ENCODE data around the gene IGF2.

IGF2 gene

DNA sequence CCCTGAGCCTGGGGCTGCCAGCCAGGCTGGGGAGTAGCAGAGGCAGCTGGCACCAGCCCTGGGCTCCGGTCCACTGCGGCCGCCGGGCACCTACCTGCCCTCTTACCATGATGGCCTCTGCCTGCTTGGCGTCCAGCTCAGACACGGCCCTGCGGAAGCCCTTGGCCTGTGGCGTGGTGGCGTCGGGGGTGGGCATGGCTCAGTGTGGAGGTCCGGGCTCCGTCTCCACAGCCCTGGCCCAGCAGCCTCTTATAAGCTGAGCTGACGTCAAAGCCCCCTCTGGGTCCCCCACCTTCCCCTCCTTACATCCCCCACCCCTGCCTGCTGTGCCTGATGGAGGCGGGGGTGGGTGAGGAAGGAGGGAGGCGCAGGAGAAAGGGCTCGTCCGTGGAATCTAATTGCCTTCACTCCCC, 32.4 kb upstream of the IGF2 start, which contains the start of gene TH:
TH (minus strand) TSS at position 225 of the 413 bp plus-strand sequence; CDS start at position 196, 29 bp downstream.
- H3K36me3 ChIP-seq (replicated peaks in 1 of 2; ENCODE audit: control insufficient read depth in 2 of 2, insufficient read depth in 2 of 2, low read length in 2 of 2): peaks cover 0 to 2% of the 10 kb centered on the region in 2 donors
- H3K27ac ChIP-seq (replicated peaks; ENCODE audit: low read length): no peak within 1 kb of the TSS
- peak within 1 kb of the TSS; percentile 90 for H3K14ac ChIP-seq (ENCODE audit: low read length)
- no peak within 1 kb of the TSS for H2AFZ ChIP-seq (ENCODE audit: low read length)
- no peak for DNase-seq (ENCODE audit: low spot score)
- H3K18ac ChIP-seq (ENCODE audit: low read length): peak within 1 kb of the TSS; percentile 97
- H4K91ac ChIP-seq (ENCODE audit: low read depth, low read length, poor library complexity): peak within 1 kb of the TSS; percentile 39
- H3K4me1 ChIP-seq (ENCODE audit: control insufficient read depth in 2 of 2, insufficient read depth in 1 of 2, low read depth in 1 of 2, low read length in 2 of 2): peaks cover 0 to 12% of the 10 kb centered on the region in 2 donors
- H3K4me3 ChIP-seq (ENCODE audit: low read length in 2 of 2): no peak within 1 kb of the TSS
- no peaks in the 10 kb centered on the region for H3K9me3 ChIP-seq (replicated peaks in 1 of 2; ENCODE audit: control insufficient read depth in 2 of 2, insufficient read depth in 1 of 2, low read depth in 1 of 2, low read length in 2 of 2)
- WGBS, 2 donors (ENCODE audit: extremely low coverage in 2 of 2, insufficient read length in 2 of 2, insufficient replicate concordance in 1 of 2): no CpG with 5 or more reads among the region's 17 CpGs
- no peaks in the 10 kb centered on the region for H3K27me3 ChIP-seq (ENCODE audit: control insufficient read depth in 3 of 3, insufficient read depth in 3 of 3, low read depth in 1 of 3, low read length in 3 of 3)
- peak within 1 kb of the TSS; percentile 20 for H4K8ac ChIP-seq (ENCODE audit: low read depth, low read length)
- peak within 1 kb of the TSS; percentile 51 for H3K23ac ChIP-seq (ENCODE audit: low read depth, low read length, poor library complexity)
- peak within 1 kb of the TSS; percentile 82 for H2BK12ac ChIP-seq (ENCODE audit: low read length)
- H3K79me1 ChIP-seq (ENCODE audit: low read depth, low read length): peaks cover 5% of the 10 kb centered on the region
- no peak within 1 kb of the TSS for H3K4me2 ChIP-seq (ENCODE audit: insufficient read depth, low read length, poor library complexity, severe bottlenecking)
- peak within 1 kb of the TSS; percentile 69 for H3K4ac ChIP-seq (ENCODE audit: low read length)
- peak within 1 kb of the TSS; percentile 88 for H2BK120ac ChIP-seq (ENCODE audit: low read depth, low read length)
- H2BK15ac ChIP-seq (ENCODE audit: low read length): peak within 1 kb of the TSS; percentile 95
- H2AK5ac ChIP-seq (ENCODE audit: low read depth, low read length): peak within 1 kb of the TSS; percentile 82
- H2BK5ac ChIP-seq (ENCODE audit: low read length): peak within 1 kb of the TSS; percentile 56
- H3K9ac ChIP-seq (ENCODE audit: low read depth, low read length, poor library complexity): peak within 1 kb of the TSS; percentile 50

DNA sequence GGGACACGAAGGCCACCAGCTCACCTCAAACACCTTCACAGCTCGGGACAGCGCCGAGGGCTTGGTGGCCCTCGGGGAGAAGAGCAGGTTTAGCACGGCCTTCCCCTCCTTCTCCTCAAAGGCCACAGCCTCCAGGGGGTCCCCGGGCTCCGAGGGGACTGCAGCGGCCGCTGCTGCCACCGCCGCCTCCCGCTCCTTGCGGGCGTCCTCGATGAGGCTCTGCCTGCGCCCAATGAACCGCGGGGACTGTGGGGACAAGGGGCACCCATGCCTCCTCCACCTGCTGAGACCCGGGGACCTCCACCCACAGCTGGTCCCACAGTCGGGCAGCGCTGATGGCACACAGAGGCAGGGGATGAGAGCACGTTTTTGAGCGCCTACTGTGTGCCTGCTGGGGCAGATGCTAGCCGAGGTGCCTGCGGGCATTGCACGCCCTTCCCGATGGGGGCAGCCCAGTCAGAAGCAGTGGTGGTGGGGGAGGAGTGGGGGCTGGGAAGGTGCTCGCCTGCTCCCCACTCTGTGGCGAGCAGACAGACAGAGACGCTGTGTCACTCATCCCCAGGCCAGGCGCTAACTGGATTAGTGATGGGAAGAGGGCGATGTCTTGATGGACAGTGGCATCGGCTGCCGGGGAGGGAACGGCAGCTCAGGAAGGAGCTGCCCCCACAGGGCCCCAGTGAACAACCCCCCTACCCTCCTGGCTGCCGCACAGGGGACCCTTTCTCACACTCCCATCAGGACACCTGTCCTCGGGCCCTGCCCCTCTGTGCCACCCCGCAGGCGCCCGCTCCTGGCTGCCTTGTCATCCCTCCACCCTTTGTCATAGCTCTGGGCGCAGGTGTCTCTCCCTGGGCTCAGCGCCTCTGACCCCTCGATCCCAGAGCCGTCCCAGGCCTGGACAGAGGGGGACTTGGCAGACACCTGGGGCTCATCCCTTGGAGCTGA, 30.7 kb upstream of the IGF2 start:
- Histone ChIP-seq H3K36me3 (replicated peaks in 1 of 2; ENCODE audit: control insufficient read depth in 2 of 2, insufficient read depth in 2 of 2, low read length in 2 of 2) (no peaks in the 10 kb centered on the region), H3K9ac (ENCODE audit: low read depth, low read length, poor library complexity) (no peak overlapping the region), H3K4me1 (ENCODE audit: control insufficient read depth in 2 of 2, insufficient read depth in 1 of 2, low read depth in 1 of 2, low read length in 2 of 2) (peaks cover 0 to 12% of the 10 kb centered on the region in 2 donors), H2BK12ac (ENCODE audit: low read length) (peak overlapping the region; percentile 73), H2BK120ac (ENCODE audit: low read depth, low read length) (peak overlapping the region; percentile 19), H3K4ac (ENCODE audit: low read length) (peak overlapping the region; percentile 76), H4K91ac (ENCODE audit: low read depth, low read length, poor library complexity) (peak overlapping the region; percentile 75), H3K14ac (ENCODE audit: low read length) (peak overlapping the region; percentile 75), H3K4me3 (ENCODE audit: low read length in 2 of 2) (no peak overlapping the region), H3K4me2 (ENCODE audit: insufficient read depth, low read length, poor library complexity, severe bottlenecking) (no peak overlapping the region), H3K18ac (ENCODE audit: low read length) (peak overlapping the region; percentile 3), H3K9me3 (replicated peaks in 1 of 2; ENCODE audit: control insufficient read depth in 2 of 2, insufficient read depth in 1 of 2, low read depth in 1 of 2, low read length in 2 of 2) (no peaks in the 10 kb centered on the region), H2BK15ac (ENCODE audit: low read length) (peak overlapping the region; percentile 95), H3K27ac (replicated peaks; ENCODE audit: low read length) (no peak overlapping the region), H2AK5ac (ENCODE audit: low read depth, low read length) (peak overlapping the region; percentile 68), H3K79me1 (ENCODE audit: low read depth, low read length) (peaks cover 3% of the 10 kb centered on the region), H2BK5ac (ENCODE audit: low read length) (peak overlapping the region; percentile 82), H2AFZ (ENCODE audit: low read length) (no peak overlapping the region), H3K27me3 (ENCODE audit: control insufficient read depth in 3 of 3, insufficient read depth in 3 of 3, low read depth in 1 of 3, low read length in 3 of 3) (no peaks in the 10 kb centered on the region), H4K8ac (ENCODE audit: low read depth, low read length) (no peak overlapping the region), H3K23ac (ENCODE audit: low read depth, low read length, poor library complexity) (peak overlapping the region; percentile 81)
- no peak for DNase-seq (ENCODE audit: low spot score)
- WGBS, 2 donors (ENCODE audit: extremely low coverage in 2 of 2, insufficient read length in 2 of 2, insufficient replicate concordance in 1 of 2): no CpG with 5 or more reads among the region's 45 CpGs

DNA sequence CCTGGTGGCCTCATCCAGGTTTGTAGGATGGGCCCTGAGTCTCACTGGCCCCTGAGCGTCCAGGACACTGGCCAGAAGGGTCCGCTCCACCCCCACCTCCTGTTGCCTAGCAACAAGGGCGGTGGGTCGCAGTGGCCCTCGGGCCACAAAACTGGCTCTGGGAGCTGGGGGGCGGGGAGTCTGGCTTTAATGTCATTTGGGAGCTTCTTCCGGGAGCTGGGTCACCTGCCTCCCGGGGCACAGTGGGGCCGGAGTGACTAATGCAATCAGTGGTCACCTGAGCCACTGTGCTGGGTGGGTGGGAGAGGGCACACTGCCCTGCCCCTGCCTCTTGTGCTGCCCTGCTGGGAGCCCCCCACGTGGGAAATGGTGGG, 29.8 kb upstream of the IGF2 start:
- Histone ChIP-seq H2AK5ac (ENCODE audit: low read depth, low read length) (peak overlapping the region; percentile 99), H3K4me2 (ENCODE audit: insufficient read depth, low read length, poor library complexity, severe bottlenecking) (no peak overlapping the region), H3K9me3 (replicated peaks in 1 of 2; ENCODE audit: control insufficient read depth in 2 of 2, insufficient read depth in 1 of 2, low read depth in 1 of 2, low read length in 2 of 2) (no peaks in the 10 kb centered on the region), H3K18ac (ENCODE audit: low read length) (peak overlapping the region; percentile 83), H3K4me1 (ENCODE audit: control insufficient read depth in 2 of 2, insufficient read depth in 1 of 2, low read depth in 1 of 2, low read length in 2 of 2) (peaks cover 0 to 12% of the 10 kb centered on the region in 2 donors), H2AFZ (ENCODE audit: low read length) (no peak overlapping the region), H3K27me3 (ENCODE audit: control insufficient read depth in 3 of 3, insufficient read depth in 3 of 3, low read depth in 1 of 3, low read length in 3 of 3) (no peaks in the 10 kb centered on the region), H3K4me3 (ENCODE audit: low read length in 2 of 2) (no peak overlapping the region), H3K79me1 (ENCODE audit: low read depth, low read length) (peaks cover 3% of the 10 kb centered on the region), H3K23ac (ENCODE audit: low read depth, low read length, poor library complexity) (no peak overlapping the region), H3K9ac (ENCODE audit: low read depth, low read length, poor library complexity) (no peak overlapping the region), H4K91ac (ENCODE audit: low read depth, low read length, poor library complexity) (no peak overlapping the region), H3K36me3 (replicated peaks in 1 of 2; ENCODE audit: control insufficient read depth in 2 of 2, insufficient read depth in 2 of 2, low read length in 2 of 2) (no peaks in the 10 kb centered on the region), H4K8ac (ENCODE audit: low read depth, low read length) (no peak overlapping the region), H2BK12ac (ENCODE audit: low read length) (no peak overlapping the region), H2BK15ac (ENCODE audit: low read length) (peak overlapping the region; percentile 95), H2BK5ac (ENCODE audit: low read length) (no peak overlapping the region), H3K14ac (ENCODE audit: low read length) (no peak overlapping the region), H3K4ac (ENCODE audit: low read length) (no peak overlapping the region), H3K27ac (replicated peaks; ENCODE audit: low read length) (no peak overlapping the region), H2BK120ac (ENCODE audit: low read depth, low read length) (no peak overlapping the region)
- DNase-seq (ENCODE audit: low spot score): no peak
- no CpG with 5 or more reads among the region's 10 CpGs for WGBS, 2 donors (ENCODE audit: extremely low coverage in 2 of 2, insufficient read length in 2 of 2, insufficient replicate concordance in 1 of 2)

DNA sequence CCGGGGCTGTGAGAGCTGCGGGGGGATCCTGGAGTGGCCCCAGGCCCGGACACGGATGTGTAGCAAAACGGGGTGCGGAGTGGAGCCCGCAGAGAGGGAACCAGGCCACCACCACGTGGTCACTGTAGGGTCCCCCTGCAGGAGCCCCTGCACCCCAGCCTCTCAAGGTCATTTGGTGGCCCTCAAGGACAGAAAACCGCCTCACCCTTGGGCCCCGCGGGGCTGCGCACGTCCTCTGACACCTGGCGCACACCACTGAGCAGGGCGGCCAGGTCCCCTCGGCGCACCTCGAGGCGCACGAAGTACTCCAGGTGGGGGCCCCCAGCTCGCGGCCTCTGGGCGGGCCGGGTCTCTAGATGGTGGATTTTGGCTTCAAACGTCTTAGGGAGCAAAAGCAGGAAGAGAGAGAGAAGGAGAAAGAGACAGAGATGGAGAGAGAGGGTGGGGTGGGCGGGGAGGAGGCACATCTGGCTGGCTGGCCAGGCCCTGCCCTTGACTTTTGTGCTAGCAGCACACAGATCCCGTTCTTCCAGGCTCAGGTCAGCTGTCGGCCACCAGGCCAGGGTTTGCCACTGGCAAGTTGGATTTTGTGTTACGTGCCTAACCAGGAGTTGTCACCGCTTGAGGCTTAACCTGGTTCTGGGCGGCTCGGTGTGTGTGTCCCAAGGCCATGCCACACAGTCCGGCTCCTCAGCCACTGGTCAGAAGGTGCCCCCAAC, 29.3 kb upstream of the IGF2 start:
- no peaks in the 10 kb centered on the region for H3K9me3 ChIP-seq (replicated peaks in 1 of 2; ENCODE audit: control insufficient read depth in 2 of 2, insufficient read depth in 1 of 2, low read depth in 1 of 2, low read length in 2 of 2)
- H2BK12ac ChIP-seq (ENCODE audit: low read length): peak overlapping the region; percentile 46
- no peak overlapping the region for H2BK120ac ChIP-seq (ENCODE audit: low read depth, low read length)
- no peak overlapping the region for H3K14ac ChIP-seq (ENCODE audit: low read length)
- no peak overlapping the region for H4K91ac ChIP-seq (ENCODE audit: low read depth, low read length, poor library complexity)
- WGBS, 2 donors (ENCODE audit: extremely low coverage in 2 of 2, insufficient read length in 2 of 2, insufficient replicate concordance in 1 of 2): no CpG with 5 or more reads among the region's 33 CpGs
- H3K4ac ChIP-seq (ENCODE audit: low read length): no peak overlapping the region
- H3K23ac ChIP-seq (ENCODE audit: low read depth, low read length, poor library complexity): no peak overlapping the region
- H4K8ac ChIP-seq (ENCODE audit: low read depth, low read length): no peak overlapping the region
- H3K79me1 ChIP-seq (ENCODE audit: low read depth, low read length): peaks cover 3% of the 10 kb centered on the region
- no peak overlapping the region for H3K4me3 ChIP-seq (ENCODE audit: low read length in 2 of 2)
- DNase-seq (ENCODE audit: low spot score): no peak
- H3K4me2 ChIP-seq (ENCODE audit: insufficient read depth, low read length, poor library complexity, severe bottlenecking): no peak overlapping the region
- H3K18ac ChIP-seq (ENCODE audit: low read length): peak overlapping the region; percentile 83
- peak overlapping the region; percentile 99 for H2AK5ac ChIP-seq (ENCODE audit: low read depth, low read length)
- H3K9ac ChIP-seq (ENCODE audit: low read depth, low read length, poor library complexity): no peak overlapping the region
- H3K4me1 ChIP-seq (ENCODE audit: control insufficient read depth in 2 of 2, insufficient read depth in 1 of 2, low read depth in 1 of 2, low read length in 2 of 2): peaks cover 0 to 12% of the 10 kb centered on the region in 2 donors
- no peak overlapping the region for H2BK5ac ChIP-seq (ENCODE audit: low read length)
- H3K27me3 ChIP-seq (ENCODE audit: control insufficient read depth in 3 of 3, insufficient read depth in 3 of 3, low read depth in 1 of 3, low read length in 3 of 3): peaks cover 0 to 2% (median 0%) of the 10 kb centered on the region in 3 experiments
- H3K36me3 ChIP-seq (replicated peaks in 1 of 2; ENCODE audit: control insufficient read depth in 2 of 2, insufficient read depth in 2 of 2, low read length in 2 of 2): no peaks in the 10 kb centered on the region
- H3K27ac ChIP-seq (replicated peaks; ENCODE audit: low read length): no peak overlapping the region
- no peak overlapping the region for H2AFZ ChIP-seq (ENCODE audit: low read length)
- H2BK15ac ChIP-seq (ENCODE audit: low read length): peak overlapping the region; percentile 95

Data from neuronal stem cell (in vitro differentiated cells).